Measurements from ENCODE around the gene USP13.
"Not testable (repeated sequence)": the region's sequence is repeated elsewhere in the genome, so short reads cannot be mapped to it uniquely, and the experiment has no call there.

The USP13 gene

GRCh38 chr3:179682426-179683080 lies 29.7 kb downstream of the USP13 start:
- no peak for DNase-seq (ENCODE audit: low read depth)
- H3K4me3 ChIP-seq (ENCODE audit: low read depth, low read length) = no peak overlapping the region
- no peak for TF ChIP-seq CTCF (IDR thresholded peaks at IDR 0.05; ENCODE audit: low read depth, low read length, missing control alignments)

- DNase-seq (ENCODE audit: low read depth); H3K4me3 ChIP-seq (ENCODE audit: low read depth, low read length): not testable (repeated sequence)
Measured at GRCh38 chr3:179683286-179683685, 30.4 kb downstream of the USP13 start.

- no peak for DNase-seq (ENCODE audit: low read depth)
- no peak for TF ChIP-seq CTCF (IDR thresholded peaks at IDR 0.05; ENCODE audit: low read depth, low read length, missing control alignments)
- no peak overlapping the region for H3K4me3 ChIP-seq (ENCODE audit: low read depth, low read length)
Measured at GRCh38 chr3:179687967-179688535, 35.2 kb downstream of the USP13 start.

GRCh38 chr3:179688850-179689249 lies 36.0 kb downstream of the USP13 start:
- DNase-seq (ENCODE audit: low read depth) = no peak
- TF ChIP-seq CTCF (IDR thresholded peaks at IDR 0.05; ENCODE audit: low read depth, low read length, missing control alignments) = no peak

DNA sequence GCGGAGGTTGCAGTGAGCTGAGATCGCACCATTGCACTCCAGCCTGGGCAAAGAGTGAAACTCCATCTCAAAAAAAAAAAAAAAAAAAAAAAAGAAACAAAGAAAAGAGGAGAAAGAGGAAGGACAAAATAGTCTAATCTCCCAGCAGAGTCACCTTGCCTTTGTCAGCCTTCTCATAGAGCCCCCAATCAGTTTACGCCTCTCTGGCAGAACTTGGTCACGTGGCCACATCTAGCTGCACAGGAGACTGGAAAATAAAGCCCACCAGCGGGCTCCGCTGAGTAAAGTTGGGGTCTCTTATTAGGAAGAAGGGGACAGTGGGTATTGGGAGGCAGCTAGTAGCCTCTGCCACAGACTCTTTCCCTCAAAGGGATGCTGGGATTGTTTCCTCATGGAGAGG lies 41.9 kb downstream of the USP13 start:
- H3K4me3 ChIP-seq (ENCODE audit: low read depth, low read length) = no peak overlapping the region
- no peak for DNase-seq (ENCODE audit: low read depth)
- no peak for TF ChIP-seq CTCF (IDR thresholded peaks at IDR 0.05; ENCODE audit: low read depth, low read length, missing control alignments)

More at GRCh38 chr3:179688850-179689249, 36.0 kb downstream of the USP13 start:
- H3K4me3 ChIP-seq (ENCODE audit: low read depth, low read length) = no peak overlapping the region

- DNase-seq (ENCODE audit: low read depth) = no peak
- no peak overlapping the region for H3K4me3 ChIP-seq (ENCODE audit: low read depth, low read length)
- no peak for TF ChIP-seq CTCF (IDR thresholded peaks at IDR 0.05; ENCODE audit: low read depth, low read length, missing control alignments)
Measured at GRCh38 chr3:179695672-179696313, 43.0 kb downstream of the USP13 start.

DNA sequence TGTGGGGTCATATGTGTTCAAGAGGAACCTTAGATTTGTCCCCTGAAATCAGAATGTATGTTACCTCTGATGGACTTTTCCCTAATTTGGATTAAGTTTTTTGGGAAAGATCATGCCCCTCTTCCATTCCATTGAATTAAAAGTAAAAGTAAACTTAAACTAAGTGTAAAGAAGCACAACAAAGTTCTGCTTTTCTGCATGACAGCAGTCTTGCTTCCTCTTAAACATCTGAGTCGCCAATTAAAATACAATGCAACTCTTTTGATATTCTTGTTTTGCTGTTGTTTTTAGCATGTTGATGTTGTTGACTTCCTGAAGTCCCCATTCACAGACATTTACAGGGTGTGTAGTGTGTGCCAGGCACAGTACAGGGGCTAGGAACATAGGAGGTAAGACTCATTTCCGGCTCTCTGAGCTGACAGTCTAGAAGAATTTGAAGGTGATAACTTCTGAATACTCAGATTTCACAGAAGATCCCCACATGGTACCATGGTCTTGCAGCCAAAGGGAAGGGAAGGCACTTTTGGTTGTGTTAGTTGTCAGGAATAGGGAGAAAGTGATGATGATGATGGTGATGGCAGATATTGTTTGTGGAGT lies 45.0 kb downstream of the USP13 start:
- no peak overlapping the region for H3K4me3 ChIP-seq (ENCODE audit: low read depth, low read length)
- no peak for TF ChIP-seq CTCF (IDR thresholded peaks at IDR 0.05; ENCODE audit: low read depth, low read length, missing control alignments)
- DNase-seq (ENCODE audit: low read depth) = no peak
